ENCODE data around the gene MXD4.

- no peak for TF ChIP-seq POLR2AphosphoS5 (IDR thresholded peaks at IDR 0.05; ENCODE audit: low read depth, low read length)
- no peak for TF ChIP-seq POLR2A (IDR thresholded peaks at IDR 0.05; ENCODE audit: low read depth, low read length)
Observed at GRCh38 chr4:2297606-2298531, 36.0 kb upstream of the MXD4 start.
